Measurements from ENCODE around the gene ZDHHC9.

GRCh38 chrX:129842510-129843208 is 1.0 kb downstream of the ZDHHC9 start:
- TF ChIP-seq CTCF (conservative IDR thresholded peaks at IDR 0.05; ENCODE audit: low read depth, low read length): no peak
- no peak for TF ChIP-seq EZH2phosphoT487 (IDR thresholded peaks at IDR 0.05; ENCODE audit: borderline replicate concordance, low read length)

Measured in PC-3 (cell line).